HG02759 (cell line): ENCODE measurements around the gene PGBD5.

Experiments
- ATAC-seq: cut with Tn5 transposase; IDR thresholded peaks from one replicate; pipeline ENCODE4 v1.9.1; 2021; ENCODE audit warnings: mild to moderate bottlenecking, moderate library complexity; ENCODE audit not compliant: unreplicated experiment

The PGBD5 gene

GRCh38 chr1:230267338-230268065, 158.6 kb downstream of the PGBD5 start:
- no peak for ATAC-seq

DNA sequence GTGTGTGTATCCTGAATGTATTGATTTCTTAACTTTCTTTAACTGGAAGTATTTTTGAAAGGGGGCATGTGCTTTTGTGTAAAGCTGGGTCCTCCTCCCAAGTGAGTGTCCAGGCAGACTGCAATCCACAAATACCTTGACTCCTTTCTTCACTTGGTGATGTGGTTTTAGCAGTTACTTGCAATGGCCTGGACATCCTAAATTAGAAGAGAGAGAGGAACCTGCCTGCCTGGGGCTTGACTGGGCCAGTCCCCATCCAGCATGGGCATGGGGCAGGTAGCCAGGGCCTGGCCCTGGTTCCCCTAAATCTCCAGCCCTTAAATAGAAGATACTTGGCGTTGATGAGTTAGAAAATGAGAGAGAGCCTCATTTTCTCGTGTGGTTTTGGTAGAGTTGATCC, 159.7 kb downstream of the PGBD5 start:
- ATAC-seq: no peak

DNA sequence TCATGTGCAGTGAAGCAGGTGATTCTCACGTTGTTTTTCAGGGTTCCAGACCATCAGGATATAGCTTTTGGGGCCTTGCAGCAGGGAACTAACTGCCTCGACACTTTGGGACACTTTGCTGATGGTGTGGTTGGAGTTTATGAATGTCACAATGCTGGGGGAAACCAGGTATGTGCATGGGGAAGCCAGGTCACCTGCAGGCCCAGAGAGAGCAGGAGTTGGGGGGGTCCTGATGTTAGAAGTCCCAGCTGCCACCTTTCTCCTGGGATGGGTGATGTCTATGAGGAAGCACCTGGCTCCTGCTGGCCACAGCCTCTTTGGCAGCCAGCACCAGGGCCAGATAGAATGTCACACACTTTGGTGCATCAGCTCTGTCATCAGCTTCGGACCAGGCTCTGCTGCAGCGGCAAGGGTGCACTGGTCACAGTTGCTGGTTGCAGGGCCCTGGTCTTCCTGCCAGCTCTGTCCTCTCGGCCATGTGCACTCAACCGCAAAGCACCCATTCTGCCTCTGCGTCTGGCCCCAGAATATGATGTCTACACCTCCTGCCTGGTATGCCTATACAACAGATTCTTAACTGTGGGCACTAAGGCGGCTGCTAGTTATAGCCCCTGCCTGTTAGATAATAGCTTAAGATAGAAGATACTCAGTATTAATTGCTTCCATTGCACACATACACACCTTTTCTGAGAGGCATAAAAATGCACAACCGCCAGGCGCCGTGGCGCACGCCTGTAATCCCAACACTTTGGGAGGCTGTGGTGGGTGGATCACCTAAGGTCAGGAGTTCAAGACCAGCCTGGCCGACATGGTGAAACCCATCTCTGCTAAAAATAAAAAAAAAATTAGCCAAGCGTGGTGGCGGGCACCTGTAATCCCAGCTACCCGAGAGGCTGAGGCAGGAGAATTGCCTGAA, 160.7 kb downstream of the PGBD5 start:
- no peak for ATAC-seq
